ENCODE results near the gene PMM1. TPM values are rescaled to one million over a fixed set of nuclear protein-coding genes. Genes with fewer than 3 reads are reported as not detected.

Gene PMM1
- total and polyA plus RNA-seq, 2 of the 13 experiments (the other 11 are each of a cell fraction or from before 2014, with no cell fraction given) = 17.8 to 95.6 TPM

- TF ChIP-seq TFAP4 (IDR thresholded peaks at IDR 0.05; ENCODE audit: borderline replicate concordance, low read depth) (no peak), ZFY (CRISPR knock-in tag; IDR thresholded peaks at IDR 0.05) (peak; percentile 99), ZNF747 (CRISPR knock-in tag; IDR thresholded peaks at IDR 0.05; ENCODE audit: borderline replicate concordance) (peak; percentile 51; the same call in 1 of the 2 replicates), HOXA3 (CRISPR knock-in tag; IDR thresholded peaks at IDR 0.05) (peak; percentile 100), CREBL2 (CRISPR knock-in tag; IDR thresholded peaks at IDR 0.05; ENCODE audit: borderline replicate concordance) (peak; percentile 82; the same call in 1 of the 2 replicates), PHF8 (CRISPR knock-in tag; IDR thresholded peaks at IDR 0.05) (peak; percentile 94), HNF4A (CRISPR knock-in tag; IDR thresholded peaks at IDR 0.05) (no peak), ZNF629 (CRISPR knock-in tag; conservative IDR thresholded peaks at IDR 0.05) (0 out of 2 replicates have a peak, but pooled peaks have one; percentile 9), ARHGAP35 (CRISPR knock-in tag; IDR thresholded peaks at IDR 0.05; ENCODE audit: borderline replicate concordance) (0 out of 2 replicates have a peak, but pooled peaks have one; percentile 49), MAF1 (CRISPR knock-in tag; IDR thresholded peaks at IDR 0.05; ENCODE audit: borderline replicate concordance) (no peak), ZFP90 (CRISPR knock-in tag; IDR thresholded peaks at IDR 0.05; ENCODE audit: borderline replicate concordance) (no peak), ZSCAN30 (CRISPR knock-in tag; IDR thresholded peaks at IDR 0.05) (peak; percentile 68; the same call in 1 of the 2 replicates), ZNF337 (CRISPR knock-in tag; IDR thresholded peaks at IDR 0.05; ENCODE audit: borderline replicate concordance, low read depth) (peak; percentile 84; the same call in 1 of the 2 replicates), KDM5B (CRISPR knock-in tag; IDR thresholded peaks at IDR 0.05; ENCODE audit: borderline replicate concordance) (peak; percentile 92; the same call in 1 of the 2 replicates), TBX3 (IDR thresholded peaks at IDR 0.05; ENCODE audit: borderline replicate concordance) (no peak), ZNF232 (CRISPR knock-in tag; IDR thresholded peaks at IDR 0.05; ENCODE audit: borderline replicate concordance) (no peak), CHCHD3 (CRISPR knock-in tag; IDR thresholded peaks at IDR 0.05) (peak; percentile 92; the same call in 1 of the 2 replicates), ZKSCAN8 (CRISPR knock-in tag; IDR thresholded peaks at IDR 0.05; ENCODE audit: borderline replicate concordance) (peak; percentile 14; the same call in 1 of the 2 replicates), HDAC1 (CRISPR knock-in tag; IDR thresholded peaks at IDR 0.05) (peak; percentile 79), SRF (IDR thresholded peaks at IDR 0.05; ENCODE audit: low read depth, low read length) (no peak), POLR2AphosphoS5 (IDR thresholded peaks at IDR 0.05; ENCODE audit: low read depth, low read length) (peak; percentile 91)
Observed at GRCh38 chr22:41621099-41621910, 31.7 kb upstream of the PMM1 start, which contains the start of gene XRCC6 (continued).

All from HepG2 (cell line).